Peyer's patch (tissue), 4 donors: ENCODE measurements around the gene GAL3ST1. TPM values are rescaled to one million over a fixed set of nuclear protein-coding genes. Genes with fewer than 3 reads are reported as not detected.

Source experiments
- DNase-seq, 3 donors: peaks; one replicate each; pipeline ENCODE4 v3.0.0-alpha.2; 2017 to 2019
- H3K27ac ChIP-seq, 4 donors: fragments of 200-600 bp; sonication (generic); one replicate each; pipeline ENCODE4 v1.5.1; 2016 to 2019
- H3K27me3 ChIP-seq, 2 donors: fragments of 200-600 bp; sonication (generic); one replicate each; pipeline ENCODE4 v1.5.1; 2019
- H3K36me3 ChIP-seq, 3 donors: fragments of 200-600 bp; sonication (generic); one replicate each; pipeline ENCODE4 v1.5.1; 2016 to 2019
- H3K4me1 ChIP-seq, 4 donors: fragments of 200-600 bp; sonication (generic); one replicate each; pipeline ENCODE4 v1.5.1; 2016 to 2019
- H3K4me3 ChIP-seq, 4 donors: fragments of 200-600 bp; sonication (generic); 1 replicate in 3 of 4; 2 replicates in 1 of 4; pipeline ENCODE4 v1.5.1; 2016 to 2019; ENCODE audit warnings: mild to moderate bottlenecking in 1 of 4
- H3K9me3 ChIP-seq, 4 donors: fragments of 200-600 bp; sonication (generic); one replicate each; pipeline ENCODE4 v1.5.1; 2016 to 2019; ENCODE audit warnings: mild to moderate bottlenecking in 1 of 4
- CTCF ChIP-seq, 6 experiments: fragments of 450-650 bp in 4 of 6; fragments of 200-600 bp in 2 of 6; sonication (generic) in 1 of 6; IDR thresholded peaks; one replicate each; pipeline ENCODE4 v1.5.1; 2017 to 2019; ENCODE audit warnings: antibody characterized with exemption in 6 of 6, mild to moderate bottlenecking in 3 of 6, moderate library complexity in 1 of 6
- POLR2A ChIP-seq, 2 donors: fragments of 450-650 bp; IDR thresholded peaks; one replicate each; pipeline ENCODE4 v1.5.1; 2017; ENCODE audit warnings: antibody characterized with exemption in 2 of 2, mild to moderate bottlenecking in 2 of 2, moderate library complexity in 2 of 2
- total RNA-seq, 4 donors: library from RNA; depleted of rRNA; stranded (reverse); fragments of >200 nt; gene quantifications; one replicate each; pipeline ENCODE4 v1.1.0, GENCODE V29; 2016

Gene GAL3ST1
- total RNA-seq, 4 donors from 2014 or later: 19.0 to 98.5 (median 57.2) TPM

- no peak overlapping the region for H3K4me3 ChIP-seq
- no peak for DNase-seq
- no peaks in the 10 kb centered on the region for H3K4me1 ChIP-seq
- H3K9me3 ChIP-seq: no peaks in the 10 kb centered on the region
- no peak overlapping the region for H3K27ac ChIP-seq
- TF ChIP-seq POLR2A (IDR thresholded peaks at IDR 0.05): no peak
- TF ChIP-seq CTCF (IDR thresholded peaks at IDR 0.05): no peak
- no peaks in the 10 kb centered on the region for H3K27me3 ChIP-seq
- H3K36me3 ChIP-seq: no peaks in the 10 kb centered on the region
Observed at GRCh38 chr22:30523646-30524489, 50.6 kb downstream of the GAL3ST1 start.

- H3K9me3 ChIP-seq: no peaks in the 10 kb centered on the region
- H3K36me3 ChIP-seq: no peaks in the 10 kb centered on the region
- H3K4me1 ChIP-seq: no peaks in the 10 kb centered on the region
- no peak overlapping the region for H3K4me3 ChIP-seq
- no peaks in the 10 kb centered on the region for H3K27me3 ChIP-seq
- no peak for DNase-seq
- H3K27ac ChIP-seq: no peak overlapping the region
- TF ChIP-seq POLR2A (IDR thresholded peaks at IDR 0.05): no peak
- TF ChIP-seq CTCF (IDR thresholded peaks at IDR 0.05): no peak
Observed at GRCh38 chr22:30521368-30522156, 52.9 kb downstream of the GAL3ST1 start.

GRCh38 chr22:30519842-30520425 is 54.5 kb downstream of the GAL3ST1 start:
- Histone ChIP-seq H3K27ac (no peak overlapping the region), H3K9me3 (no peaks in the 10 kb centered on the region), H3K36me3 (no peaks in the 10 kb centered on the region), H3K27me3 (no peaks in the 10 kb centered on the region), H3K4me3 (no peak overlapping the region), H3K4me1 (no peaks in the 10 kb centered on the region)
- TF ChIP-seq POLR2A (IDR thresholded peaks at IDR 0.05): no peak
- no peak for DNase-seq

GRCh38 chr22:30516731-30517130 is 57.7 kb downstream of the GAL3ST1 start:
- TF ChIP-seq CTCF (IDR thresholded peaks at IDR 0.05): no peak
- no peak for TF ChIP-seq POLR2A (IDR thresholded peaks at IDR 0.05)
- no peaks in the 10 kb centered on the region for H3K4me1 ChIP-seq
- no peaks in the 10 kb centered on the region for H3K27me3 ChIP-seq
- DNase-seq: no peak
- no peaks in the 10 kb centered on the region for H3K9me3 ChIP-seq
- no peak overlapping the region for H3K4me3 ChIP-seq
- no peaks in the 10 kb centered on the region for H3K36me3 ChIP-seq
- no peak overlapping the region for H3K27ac ChIP-seq

GRCh38 chr22:30516273-30516672 is 58.2 kb downstream of the GAL3ST1 start:
- no peak for DNase-seq
- no peaks in the 10 kb centered on the region for H3K27me3 ChIP-seq
- no peak overlapping the region for H3K27ac ChIP-seq
- no peaks in the 10 kb centered on the region for H3K36me3 ChIP-seq
- no peak overlapping the region for H3K4me3 ChIP-seq
- no peaks in the 10 kb centered on the region for H3K4me1 ChIP-seq
- TF ChIP-seq POLR2A (IDR thresholded peaks at IDR 0.05) (no peak), CTCF (IDR thresholded peaks at IDR 0.05) (no peak)
- H3K9me3 ChIP-seq: no peaks in the 10 kb centered on the region

DNA sequence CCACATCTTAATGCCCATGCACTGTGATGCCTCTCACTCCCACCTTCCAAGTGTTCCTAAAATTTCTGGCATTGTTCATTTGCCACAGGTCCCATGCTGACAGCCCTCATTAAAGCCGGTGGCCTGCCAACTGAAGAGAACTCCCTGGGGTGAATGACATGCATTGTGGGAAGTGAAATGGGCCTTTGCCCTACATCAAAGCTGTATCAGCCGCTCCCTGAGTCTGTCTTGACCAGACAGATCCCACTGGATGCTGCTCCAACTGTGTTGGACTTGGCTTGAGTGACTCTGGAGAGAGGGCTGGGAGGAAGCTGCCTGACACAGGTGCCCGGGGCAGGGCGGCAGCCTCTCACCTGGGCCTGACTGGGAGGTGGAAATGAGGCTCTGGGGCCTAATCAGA is 60.2 kb downstream of the GAL3ST1 start:
- Histone ChIP-seq H3K27me3 (no peaks in the 10 kb centered on the region), H3K4me3 (no peak overlapping the region), H3K36me3 (no peaks in the 10 kb centered on the region), H3K4me1 (no peaks in the 10 kb centered on the region), H3K27ac (no peak overlapping the region), H3K9me3 (no peaks in the 10 kb centered on the region)
- DNase-seq: no peak
- TF ChIP-seq CTCF (IDR thresholded peaks at IDR 0.05) (no peak), POLR2A (IDR thresholded peaks at IDR 0.05) (no peak)
